HG03025 (cell line): ENCODE data around the gene CC2D2A.

ENCODE experiments used
- ATAC-seq: cut with Tn5 transposase; IDR thresholded peaks from one replicate; pipeline ENCODE4 v1.9.1; 2021; ENCODE audit warnings: mild to moderate bottlenecking, moderate library complexity; ENCODE audit not compliant: unreplicated experiment, low FRiP score

The CC2D2A gene

DNA sequence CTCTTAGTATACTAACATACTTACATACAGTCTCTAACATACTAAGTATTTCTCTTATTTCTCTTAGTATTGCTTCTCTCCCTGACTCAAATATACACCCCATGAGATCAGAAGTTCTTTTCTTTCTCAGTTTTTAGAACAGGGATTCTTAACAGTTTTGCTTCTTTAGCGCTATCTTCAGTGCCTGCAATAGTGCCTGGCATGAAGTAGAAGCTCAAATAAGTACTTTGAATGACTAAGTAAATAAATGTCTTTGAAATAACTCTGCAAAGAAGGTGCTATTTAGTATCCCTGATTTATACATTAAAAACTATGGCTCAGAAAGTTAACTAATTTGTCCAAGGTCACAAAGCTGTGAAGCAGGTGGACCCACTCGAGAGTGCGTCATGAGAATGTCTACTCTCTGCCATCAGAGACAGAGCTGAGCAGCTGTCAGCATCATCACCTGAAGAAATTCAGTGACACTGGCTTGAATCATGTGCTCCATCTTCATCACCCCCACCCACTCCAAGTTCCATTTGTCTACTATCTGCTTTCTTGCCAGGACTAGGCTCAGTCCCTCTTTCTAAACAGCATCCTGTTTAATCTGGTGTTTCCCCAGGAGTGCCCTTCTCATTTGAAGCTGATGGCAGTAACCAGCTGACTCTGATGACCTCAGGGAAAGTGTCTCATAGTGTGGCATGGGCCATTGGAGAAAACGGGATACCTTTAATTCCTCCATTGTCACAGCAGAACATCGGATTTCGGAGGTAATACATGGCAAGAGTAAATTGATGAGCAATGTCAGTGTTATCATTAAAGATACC, 83.1 kb downstream of the CC2D2A start:
- ATAC-seq: no peak

DNA sequence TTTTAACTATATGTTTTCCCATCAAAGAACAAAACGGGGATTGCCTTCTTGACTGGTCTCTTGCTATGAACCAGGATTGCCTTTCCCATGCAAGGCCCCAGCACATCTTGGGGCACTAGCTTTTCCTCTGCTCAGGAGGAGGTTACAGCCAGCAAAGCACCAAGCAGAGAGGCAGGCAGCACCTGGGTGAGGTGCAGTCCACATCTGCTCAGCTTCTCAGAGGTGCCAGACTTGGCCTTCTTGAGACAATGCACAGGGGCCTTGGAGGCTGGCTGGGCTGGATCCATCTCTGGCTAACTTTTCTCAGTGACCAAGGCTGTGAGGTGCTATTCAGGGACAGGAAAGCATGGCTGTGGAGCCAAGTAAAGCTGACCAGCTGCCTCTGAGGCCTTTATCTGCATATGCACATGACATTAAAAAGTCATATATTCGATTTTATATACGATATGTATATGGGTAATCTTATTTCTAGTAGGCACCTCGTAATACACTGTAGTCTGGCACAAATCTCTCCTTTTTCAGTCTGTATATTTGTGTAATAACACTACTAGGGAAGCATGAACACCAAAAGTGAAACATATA, 86.9 kb downstream of the CC2D2A start:
- ATAC-seq: no peak

DNA sequence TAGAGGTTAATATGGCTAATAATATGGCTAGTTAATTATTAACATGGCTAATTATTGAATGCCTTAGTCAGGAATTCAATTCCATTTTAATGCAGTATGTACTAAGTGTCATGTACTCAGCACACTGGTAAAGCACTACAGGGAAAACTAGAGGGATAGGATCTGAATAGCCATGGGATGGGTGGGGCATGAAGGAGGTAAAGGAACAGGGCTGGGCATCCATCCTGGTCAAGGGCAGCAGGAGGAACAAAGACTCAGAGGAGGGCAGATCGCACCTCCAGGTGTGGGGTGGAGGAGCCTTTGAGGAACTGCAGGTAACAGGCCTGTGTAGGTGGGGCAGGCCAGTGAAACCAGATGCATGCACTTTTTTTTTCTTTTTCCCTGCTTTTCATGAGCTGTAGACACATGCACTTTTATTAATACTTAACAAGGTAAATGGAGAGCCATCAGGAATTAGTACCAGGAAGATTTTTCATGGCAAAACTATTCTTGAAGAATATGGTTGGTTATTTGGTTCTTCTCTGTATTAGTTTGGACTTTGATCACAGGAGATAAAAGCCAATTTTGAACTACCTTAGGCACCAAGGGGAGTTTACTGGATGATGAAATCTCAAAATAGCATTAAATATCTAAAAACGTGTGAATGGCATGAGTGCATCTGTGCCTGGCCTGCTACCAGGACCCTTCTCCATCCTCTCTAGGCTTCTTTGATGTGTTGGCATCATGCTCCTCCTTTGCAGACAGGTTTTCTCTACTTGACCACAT, 88.3 kb downstream of the CC2D2A start:
- ATAC-seq: no peak

DNA sequence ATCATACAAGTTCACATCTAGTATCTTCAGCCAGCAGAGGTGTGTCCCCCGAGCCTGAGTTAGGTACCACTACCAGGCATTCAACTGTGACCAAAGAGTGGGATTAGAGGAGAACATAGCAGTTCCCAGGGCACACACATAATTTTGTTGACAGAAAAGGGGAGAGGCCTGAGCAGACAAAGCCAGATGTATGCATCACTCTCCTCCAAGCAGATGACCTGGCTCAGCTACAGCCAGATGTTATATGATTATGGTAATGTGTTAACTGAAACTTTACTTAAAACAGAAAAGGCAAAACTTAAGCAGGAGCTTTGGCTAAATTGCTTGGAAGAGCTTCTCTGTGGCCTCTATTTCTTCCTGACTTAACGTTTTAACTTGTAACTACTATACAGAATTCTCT, 88.9 kb downstream of the CC2D2A start:
- ATAC-seq: no peak

DNA sequence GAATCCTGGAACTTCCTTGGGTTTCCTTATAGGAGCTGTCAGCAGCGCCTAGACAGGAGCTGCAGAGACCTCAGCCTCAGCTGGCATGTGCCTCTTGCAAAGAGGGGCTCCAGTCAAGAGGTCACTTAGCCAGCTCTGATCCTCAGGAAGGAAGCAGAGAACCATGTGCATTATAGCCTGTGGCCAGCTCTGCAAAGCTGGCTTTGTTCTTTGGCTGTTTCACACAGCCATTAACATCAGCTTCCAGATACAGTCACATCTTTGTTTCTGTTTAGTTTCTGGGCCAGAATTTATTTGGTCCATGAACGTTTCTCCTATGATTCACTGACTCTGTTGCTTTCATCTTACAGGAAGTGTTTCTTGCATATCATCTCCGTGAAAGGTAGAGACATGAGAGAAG, 92.4 kb downstream of the CC2D2A start:
- no peak for ATAC-seq

DNA sequence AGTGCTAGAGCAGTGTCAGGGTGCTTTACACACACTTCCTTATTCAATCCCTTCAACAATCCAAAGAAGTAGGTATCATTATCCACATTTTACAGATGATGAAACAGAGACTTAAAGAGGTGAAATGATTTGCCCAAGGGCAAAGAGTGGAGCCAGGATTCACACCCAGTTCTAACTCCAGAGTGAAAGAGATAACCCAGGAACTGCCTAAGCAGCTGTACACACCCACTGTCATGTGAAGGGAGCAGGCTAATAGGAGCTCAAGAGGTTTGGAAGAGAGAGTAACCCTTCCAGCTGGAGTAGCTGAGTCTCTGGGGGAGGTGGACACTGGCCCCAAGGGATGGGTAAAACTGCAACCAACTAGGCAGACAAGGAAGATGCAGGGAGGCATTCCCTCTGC, 92.9 kb downstream of the CC2D2A start:
- no peak for ATAC-seq

DNA sequence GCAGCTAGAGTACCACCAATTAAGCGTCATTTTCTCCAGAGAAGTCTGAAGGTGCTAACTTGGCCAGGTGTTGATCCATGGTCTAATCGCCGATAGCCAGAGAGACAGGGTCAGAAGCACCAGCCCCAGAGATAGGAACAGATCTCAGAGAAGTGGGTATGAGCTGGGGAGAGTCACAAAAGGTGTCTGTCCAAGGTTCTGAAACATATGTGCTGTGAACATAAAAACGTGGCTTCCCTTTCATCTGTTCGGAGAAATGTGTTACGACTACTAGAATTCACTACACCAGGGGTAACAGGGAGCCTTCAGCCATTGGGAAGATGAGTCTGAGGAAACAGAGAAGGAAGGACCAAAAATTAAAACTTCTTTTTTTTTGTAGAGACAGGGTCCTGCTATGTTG, 94.2 kb downstream of the CC2D2A start:
- ATAC-seq: no peak

DNA sequence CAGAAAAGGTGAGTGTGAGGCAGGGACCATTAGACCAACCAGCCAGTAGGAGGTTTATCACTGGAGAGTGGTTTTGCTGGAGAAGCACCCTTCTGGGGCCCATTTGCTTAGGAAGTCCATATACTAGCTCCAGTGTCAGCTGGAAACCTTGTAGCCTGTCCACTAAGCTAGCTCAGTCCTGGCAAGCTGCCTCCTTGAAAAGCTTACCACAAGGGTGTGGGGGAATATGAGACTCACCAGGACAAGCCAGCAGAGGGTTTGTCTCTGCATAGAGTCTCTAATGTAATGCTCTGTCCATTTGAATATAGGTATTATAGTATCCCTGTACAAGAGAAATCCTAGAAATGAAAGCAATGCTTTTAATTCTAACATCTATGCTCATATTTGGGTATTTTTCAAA, 99.1 kb downstream of the CC2D2A start:
- no peak for ATAC-seq

DNA sequence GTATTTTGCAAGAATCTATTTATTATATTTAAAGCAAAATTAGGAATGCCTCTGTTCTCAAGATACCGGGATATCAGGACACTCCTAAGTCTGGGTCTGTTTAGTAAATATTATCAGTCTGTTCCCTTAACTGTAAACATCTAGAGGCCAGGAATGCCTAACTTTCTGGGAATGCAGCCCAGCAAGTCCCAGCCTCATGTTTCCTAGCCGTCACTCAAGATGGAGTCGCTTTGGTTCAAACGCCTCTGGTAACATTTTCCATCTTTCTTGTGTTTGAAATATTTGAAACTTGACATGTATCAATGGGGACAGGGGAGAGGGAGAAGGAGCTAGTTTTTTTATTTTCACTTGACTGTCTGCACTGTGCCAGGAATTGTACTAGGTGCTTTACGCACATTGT, 100.1 kb downstream of the CC2D2A start:
- ATAC-seq: no peak

DNA sequence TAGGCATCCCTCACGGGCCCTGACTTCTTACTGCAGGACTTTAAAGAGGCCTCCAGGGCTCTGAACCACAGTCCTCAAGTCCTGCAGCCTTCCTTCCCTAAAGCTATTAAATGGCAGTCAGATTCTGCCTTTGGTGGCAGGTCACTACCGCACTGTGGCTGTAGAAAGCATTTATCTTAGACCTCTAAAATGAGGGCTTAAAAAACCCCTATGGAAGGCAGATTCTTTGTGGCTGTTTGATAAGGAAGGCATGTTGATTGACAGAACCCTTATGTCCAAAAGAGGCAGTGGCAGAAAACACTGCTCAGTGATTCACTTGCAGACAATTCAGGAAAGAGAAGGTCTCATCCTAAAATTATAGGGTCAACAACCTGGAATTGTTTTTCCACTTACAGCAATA, 106.3 kb downstream of the CC2D2A start:
- no peak for ATAC-seq

DNA sequence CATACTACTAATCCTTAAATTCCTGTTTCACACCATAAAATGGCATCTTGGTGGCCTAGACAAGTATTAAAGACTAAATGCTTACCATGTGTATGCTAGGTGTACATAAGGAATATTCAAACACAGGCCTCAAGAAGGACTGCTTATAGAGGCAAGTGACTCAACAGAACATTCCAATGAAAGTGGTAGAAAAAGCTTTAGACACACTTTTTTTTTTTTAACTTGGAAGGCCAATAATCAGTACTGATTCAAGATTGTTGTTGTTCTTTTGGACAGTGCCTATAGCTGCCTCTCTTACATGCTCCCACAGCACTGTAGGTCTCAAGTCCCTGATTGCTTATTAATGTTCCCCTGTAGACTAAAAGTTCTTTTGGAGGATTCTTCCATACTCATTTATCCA, 107.8 kb downstream of the CC2D2A start:
- no peak for ATAC-seq

DNA sequence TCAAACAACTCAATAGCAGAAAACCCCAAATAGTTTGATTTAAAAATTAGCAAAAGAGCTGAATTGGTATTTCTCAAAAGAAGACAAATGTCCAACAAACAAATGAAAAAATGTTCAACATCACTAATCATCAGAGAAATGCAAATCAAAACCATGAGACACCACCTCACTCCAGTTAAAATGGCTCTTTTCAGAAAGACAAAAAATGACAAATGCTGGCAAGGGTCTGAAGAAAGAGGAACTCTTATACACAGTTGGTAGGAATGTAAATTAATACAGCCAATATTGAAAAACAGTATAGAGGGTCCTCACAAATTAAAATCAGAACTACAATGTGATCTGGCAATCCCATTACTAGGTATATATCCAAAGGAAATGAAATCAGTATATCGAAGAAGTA, 115.1 kb downstream of the CC2D2A start:
- ATAC-seq: no peak

DNA sequence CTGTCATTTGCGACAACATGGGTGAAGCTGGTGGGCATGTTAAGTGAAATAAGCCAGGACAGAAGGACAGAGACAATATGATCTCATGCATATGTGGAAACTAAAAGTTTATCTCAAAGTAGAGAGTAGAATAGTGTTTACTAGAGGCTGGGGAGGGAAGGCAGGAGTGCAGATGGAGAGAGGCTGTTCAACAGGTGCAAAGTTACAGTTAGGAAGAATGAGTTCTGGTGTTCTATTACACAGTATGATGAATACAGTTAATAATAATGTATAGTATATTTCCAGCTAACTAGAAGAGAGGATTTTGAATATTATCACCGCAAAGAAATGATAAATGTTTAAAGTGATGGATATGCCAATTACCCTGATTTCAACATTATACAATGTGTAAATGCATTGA, 115.6 kb downstream of the CC2D2A start:
- no peak for ATAC-seq

DNA sequence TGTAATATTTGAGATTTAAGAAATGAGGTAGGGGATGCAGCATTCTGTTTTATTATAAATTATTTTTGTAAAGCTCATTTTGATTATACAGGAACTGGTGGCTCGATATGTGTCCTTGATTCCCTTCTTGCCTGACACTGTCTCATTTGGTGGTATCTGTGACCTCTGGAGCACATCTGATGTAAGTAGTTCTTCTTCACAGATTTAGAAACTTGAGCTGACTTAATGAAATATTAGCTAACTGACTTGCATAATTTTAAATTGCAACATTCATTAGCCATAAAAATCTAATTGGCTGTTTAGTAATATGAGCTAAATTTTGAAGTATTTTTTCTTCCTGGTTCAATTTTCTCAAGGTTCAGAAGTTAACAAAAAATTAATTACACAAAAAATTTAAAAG, 116.4 kb downstream of the CC2D2A start:
- no peak for ATAC-seq

DNA sequence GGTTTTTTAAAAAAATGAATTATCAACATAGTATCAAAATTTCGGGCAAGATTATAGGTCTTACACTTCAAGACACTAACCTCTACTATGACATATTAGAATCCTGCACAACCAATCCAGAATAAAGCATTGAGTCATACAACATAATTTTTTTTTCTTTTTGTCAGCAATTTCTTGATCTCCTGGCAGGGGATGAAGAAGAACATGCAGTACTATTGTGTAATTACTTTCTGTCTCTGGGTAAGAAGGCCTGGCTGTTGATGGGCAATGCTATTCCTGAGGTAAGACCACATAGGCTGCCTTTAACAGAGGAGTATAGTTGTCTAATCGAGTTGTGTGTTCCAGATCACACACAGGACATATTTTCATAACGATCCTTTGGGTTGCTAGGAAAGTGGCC, 118.0 kb downstream of the CC2D2A start:
- ATAC-seq: no peak

DNA sequence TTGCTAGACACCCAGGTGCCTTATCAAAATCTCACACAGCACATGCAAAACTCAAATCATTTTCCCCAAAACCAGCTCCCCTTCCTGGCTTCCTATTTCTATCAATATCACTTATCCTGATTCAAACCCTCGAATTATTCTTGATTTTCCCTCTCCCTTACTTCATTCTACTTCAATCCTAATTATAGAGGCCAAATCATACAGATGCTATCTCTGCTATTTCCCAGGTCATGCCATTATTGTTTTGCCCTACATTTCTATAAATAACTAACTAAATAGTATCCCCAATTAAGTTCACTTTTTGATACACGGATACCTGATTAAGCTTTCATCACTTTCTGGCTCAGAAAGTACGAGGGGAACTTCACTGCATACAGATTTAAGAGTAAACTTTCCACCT, 123.1 kb downstream of the CC2D2A start:
- ATAC-seq: no peak

DNA sequence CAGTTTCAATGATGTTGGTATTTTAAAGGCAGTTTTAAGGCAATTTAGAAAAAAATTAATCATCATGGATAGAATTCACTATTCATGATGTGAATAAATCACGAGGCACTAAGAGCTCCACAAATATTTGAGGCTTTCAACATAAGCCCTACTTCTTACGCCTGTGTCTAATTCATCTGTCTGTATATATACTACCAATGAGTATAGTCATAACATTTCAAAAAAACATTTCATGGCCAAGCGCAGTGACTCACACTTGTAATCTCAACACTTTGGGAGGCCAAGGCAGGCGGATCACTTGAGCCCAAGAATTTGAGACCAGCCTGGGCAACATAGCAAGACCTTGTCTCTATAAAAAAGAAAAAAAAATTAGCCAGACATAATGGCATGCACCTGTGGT, 129.0 kb downstream of the CC2D2A start:
- ATAC-seq: no peak

DNA sequence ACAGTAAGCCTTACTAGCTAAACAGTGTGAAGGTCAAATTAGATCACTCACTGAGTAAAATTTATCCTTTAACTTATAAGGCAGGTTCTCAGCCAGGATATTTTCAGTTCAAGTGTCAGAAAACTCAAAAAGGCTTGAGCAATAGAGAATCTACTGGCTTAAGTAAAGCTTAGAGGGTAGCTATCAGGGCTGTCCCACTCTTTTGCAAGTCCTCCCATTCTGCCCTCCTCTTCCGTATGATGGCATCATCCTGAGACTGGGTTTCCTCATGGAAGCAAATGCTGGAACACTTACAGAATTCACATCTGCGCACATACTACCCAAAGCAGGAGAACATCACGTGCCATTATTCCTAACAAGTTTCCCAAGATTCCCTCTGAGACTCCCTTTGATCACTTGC, 130.5 kb downstream of the CC2D2A start:
- no peak for ATAC-seq

DNA sequence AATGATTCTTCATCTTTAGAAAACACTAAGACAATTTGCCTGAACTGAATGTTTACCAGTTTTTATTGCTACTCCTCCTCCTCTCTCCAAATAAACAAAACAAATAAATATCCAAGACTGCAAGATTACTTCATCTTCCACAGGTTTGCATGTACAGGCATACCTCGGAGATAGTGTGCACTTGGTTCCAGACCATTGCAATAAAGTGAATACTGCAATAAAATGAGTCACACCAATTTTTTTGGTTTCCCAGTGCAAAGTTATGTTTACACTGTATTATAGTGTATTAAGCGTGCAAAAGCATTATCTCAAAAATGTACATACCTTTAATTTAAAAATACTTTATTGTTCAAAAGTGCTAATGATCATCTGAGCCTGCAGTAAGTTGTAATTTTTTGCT, 132.2 kb downstream of the CC2D2A start:
- ATAC-seq: no peak

DNA sequence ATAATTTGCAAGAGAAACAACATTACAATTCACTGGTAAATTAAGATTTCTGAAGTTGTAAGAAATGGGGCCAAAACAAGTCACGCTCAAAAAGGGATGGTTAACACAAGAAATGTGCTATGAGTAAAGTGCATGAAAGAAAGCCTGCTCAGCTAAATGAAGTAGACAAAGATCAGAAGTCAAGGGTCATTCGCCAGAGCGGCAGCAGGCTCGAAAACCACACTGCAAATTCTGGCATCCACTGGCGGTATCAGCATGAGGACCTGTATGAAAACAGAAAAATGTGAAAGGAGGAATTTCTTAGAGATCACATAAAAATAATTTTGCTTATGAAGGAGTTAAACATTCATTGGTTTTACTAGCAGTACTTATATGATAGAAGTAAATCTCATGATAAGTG, 135.9 kb downstream of the CC2D2A start:
- no peak for ATAC-seq

DNA sequence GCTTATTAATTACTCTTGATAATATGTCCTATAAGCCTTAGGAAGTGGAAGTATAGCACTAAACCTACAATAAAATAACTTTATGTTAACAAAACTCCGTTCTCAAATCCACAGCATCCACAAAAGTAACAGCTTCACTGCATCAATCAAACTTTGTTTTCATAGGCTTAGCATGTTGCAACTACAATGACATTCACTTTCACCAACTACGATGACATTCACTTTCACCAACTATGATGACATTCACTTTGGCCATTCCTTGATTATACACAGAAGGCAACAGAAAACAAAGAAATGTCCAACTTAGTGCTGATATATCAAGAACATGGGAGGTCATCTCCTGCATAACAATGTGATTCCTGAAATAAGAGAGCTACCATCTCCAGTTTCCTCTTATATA, 141.2 kb downstream of the CC2D2A start:
- ATAC-seq: no peak

DNA sequence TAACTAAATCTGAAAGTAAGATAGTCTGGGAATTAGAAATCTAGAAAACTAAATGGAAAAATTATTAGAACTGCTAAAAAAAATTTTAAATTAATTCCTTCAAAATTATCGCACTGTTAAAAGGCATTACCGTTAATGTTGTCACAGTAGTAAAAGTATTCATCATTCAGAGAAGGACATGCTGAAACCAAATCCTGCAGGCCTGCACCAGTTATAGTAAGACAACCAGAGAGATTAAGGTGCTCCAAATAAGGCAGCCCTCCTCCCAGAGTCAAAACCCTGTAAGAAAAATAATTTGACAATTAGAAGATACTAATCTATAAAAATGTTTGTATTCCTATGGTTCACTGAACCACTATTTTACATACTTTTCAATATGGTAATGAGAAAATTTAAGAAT, 142.5 kb downstream of the CC2D2A start:
- ATAC-seq: no peak
